Placental epithelial cell (primary cell): Measurements from ENCODE around the gene USP17L5. TPM values are rescaled to one million over a fixed set of nuclear protein-coding genes. Genes with fewer than 3 reads are reported as not detected.

Source experiments
- total RNA-seq: library from RNA; depleted of rRNA; stranded (reverse); fragments of >200 nt; gene quantifications from 2 replicates; pipeline ENCODE4 v1.2.3, GENCODE V29; 2012

Gene USP17L5, protein sequence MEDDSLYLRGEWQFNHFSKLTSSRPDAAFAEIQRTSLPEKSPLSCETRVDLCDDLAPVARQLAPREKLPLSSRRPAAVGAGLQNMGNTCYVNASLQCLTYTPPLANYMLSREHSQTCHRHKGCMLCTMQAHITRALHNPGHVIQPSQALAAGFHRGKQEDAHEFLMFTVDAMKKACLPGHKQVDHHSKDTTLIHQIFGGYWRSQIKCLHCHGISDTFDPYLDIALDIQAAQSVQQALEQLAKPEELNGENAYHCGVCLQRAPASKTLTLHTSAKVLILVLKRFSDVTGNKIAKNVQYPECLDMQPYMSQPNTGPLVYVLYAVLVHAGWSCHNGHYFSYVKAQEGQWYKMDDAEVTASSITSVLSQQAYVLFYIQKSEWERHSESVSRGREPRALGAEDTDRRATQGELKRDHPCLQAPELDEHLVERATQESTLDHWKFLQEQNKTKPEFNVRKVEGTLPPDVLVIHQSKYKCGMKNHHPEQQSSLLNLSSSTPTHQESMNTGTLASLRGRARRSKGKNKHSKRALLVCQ
- not detected in 2 replicates for total RNA-seq

DNA sequence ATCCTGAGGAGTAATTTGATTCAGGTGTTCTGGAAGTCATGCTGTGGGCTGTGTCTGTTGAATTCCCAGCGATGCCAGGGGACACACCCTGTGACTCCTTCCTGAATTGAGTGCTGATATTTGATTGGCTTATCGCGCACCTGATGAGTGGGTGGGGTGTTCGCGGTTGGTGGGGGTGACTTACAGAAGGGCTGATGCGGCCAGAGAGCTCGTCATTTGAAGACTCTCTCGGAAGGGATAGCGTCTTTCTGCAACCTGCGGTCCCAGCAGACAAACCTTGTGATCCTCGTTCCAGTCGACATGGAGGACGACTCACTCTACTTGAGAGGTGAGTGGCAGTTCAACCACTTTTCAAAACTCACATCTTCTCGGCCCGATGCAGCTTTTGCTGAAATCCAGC lies at the start of gene USP17L5:
Gene USP17L5, plus strand, starts transcription at position 301 of the 400 bp plus-strand sequence. Its CDS starts 0 bp downstream, at position 301.

DNA sequence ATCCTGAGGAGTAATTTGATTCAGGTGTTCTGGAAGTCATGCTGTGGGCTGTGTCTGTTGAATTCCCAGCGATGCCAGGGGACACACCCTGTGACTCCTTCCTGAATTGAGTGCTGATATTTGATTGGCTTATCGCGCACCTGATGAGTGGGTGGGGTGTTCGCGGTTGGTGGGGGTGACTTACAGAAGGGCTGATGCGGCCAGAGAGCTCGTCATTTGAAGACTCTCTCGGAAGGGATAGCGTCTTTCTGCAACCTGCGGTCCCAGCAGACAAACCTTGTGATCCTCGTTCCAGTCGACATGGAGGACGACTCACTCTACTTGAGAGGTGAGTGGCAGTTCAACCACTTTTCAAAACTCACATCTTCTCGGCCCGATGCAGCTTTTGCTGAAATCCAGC lies 14.3 kb upstream of the USP17L5 start, which contains the start of gene USP17L24:
Gene USP17L24, plus strand, starts transcription at position 301 of the 400 bp plus-strand sequence. Its CDS starts 0 bp downstream, at position 301.

DNA sequence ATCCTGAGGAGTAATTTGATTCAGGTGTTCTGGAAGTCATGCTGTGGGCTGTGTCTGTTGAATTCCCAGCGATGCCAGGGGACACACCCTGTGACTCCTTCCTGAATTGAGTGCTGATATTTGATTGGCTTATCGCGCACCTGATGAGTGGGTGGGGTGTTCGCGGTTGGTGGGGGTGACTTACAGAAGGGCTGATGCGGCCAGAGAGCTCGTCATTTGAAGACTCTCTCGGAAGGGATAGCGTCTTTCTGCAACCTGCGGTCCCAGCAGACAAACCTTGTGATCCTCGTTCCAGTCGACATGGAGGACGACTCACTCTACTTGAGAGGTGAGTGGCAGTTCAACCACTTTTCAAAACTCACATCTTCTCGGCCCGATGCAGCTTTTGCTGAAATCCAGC lies 9.6 kb upstream of the USP17L5 start, which contains the start of gene USP17L25:
Gene USP17L25, plus strand, starts transcription at position 301 of the 400 bp plus-strand sequence. Its CDS starts 0 bp downstream, at position 301.

DNA sequence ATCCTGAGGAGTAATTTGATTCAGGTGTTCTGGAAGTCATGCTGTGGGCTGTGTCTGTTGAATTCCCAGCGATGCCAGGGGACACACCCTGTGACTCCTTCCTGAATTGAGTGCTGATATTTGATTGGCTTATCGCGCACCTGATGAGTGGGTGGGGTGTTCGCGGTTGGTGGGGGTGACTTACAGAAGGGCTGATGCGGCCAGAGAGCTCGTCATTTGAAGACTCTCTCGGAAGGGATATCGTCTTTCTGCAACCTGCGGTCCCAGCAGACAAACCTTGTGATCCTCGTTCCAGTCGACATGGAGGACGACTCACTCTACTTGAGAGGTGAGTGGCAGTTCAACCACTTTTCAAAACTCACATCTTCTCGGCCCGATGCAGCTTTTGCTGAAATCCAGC lies 4.8 kb upstream of the USP17L5 start, which contains the start of gene USP17L26:
Gene USP17L26, plus strand, starts transcription at position 301 of the 400 bp plus-strand sequence. Its CDS starts 0 bp downstream, at position 301.

DNA sequence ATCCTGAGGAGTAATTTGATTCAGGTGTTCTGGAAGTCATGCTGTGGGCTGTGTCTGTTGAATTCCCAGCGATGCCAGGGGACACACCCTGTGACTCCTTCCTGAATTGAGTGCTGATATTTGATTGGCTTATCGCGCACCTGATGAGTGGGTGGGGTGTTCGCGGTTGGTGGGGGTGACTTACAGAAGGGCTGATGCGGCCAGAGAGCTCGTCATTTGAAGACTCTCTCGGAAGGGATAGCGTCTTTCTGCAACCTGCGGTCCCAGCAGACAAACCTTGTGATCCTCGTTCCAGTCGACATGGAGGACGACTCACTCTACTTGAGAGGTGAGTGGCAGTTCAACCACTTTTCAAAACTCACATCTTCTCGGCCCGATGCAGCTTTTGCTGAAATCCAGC lies 4.6 kb downstream of the USP17L5 start, which contains the start of gene USP17L27:
Gene USP17L27, plus strand, starts transcription at position 301 of the 400 bp plus-strand sequence. Its CDS starts 0 bp downstream, at position 301.

DNA sequence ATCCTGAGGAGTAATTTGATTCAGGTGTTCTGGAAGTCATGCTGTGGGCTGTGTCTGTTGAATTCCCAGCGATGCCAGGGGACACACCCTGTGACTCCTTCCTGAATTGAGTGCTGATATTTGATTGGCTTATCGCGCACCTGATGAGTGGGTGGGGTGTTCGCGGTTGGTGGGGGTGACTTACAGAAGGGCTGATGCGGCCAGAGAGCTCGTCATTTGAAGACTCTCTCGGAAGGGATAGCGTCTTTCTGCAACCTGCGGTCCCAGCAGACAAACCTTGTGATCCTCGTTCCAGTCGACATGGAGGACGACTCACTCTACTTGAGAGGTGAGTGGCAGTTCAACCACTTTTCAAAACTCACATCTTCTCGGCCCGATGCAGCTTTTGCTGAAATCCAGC lies 9.4 kb downstream of the USP17L5 start, which contains the start of gene USP17L28:
Gene USP17L28, plus strand, starts transcription at position 301 of the 400 bp plus-strand sequence. Its CDS starts 0 bp downstream, at position 301.

DNA sequence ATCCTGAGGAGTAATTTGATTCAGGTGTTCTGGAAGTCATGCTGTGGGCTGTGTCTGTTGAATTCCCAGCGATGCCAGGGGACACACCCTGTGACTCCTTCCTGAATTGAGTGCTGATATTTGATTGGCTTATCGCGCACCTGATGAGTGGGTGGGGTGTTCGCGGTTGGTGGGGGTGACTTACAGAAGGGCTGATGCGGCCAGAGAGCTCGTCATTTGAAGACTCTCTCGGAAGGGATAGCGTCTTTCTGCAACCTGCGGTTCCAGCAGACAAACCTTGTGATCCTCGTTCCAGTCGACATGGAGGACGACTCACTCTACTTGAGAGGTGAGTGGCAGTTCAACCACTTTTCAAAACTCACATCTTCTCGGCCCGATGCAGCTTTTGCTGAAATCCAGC lies 14.1 kb downstream of the USP17L5 start, which contains the start of gene USP17L29:
Gene USP17L29, plus strand, starts transcription at position 301 of the 400 bp plus-strand sequence. Its CDS starts 0 bp downstream, at position 301.

DNA sequence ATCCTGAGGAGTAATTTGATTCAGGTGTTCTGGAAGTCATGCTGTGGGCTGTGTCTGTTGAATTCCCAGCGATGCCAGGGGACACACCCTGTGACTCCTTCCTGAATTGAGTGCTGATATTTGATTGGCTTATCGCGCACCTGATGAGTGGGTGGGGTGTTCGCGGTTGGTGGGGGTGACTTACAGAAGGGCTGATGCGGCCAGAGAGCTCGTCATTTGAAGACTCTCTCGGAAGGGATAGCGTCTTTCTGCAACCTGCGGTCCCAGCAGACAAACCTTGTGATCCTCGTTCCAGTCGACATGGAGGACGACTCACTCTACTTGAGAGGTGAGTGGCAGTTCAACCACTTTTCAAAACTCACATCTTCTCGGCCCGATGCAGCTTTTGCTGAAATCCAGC lies 23.6 kb downstream of the USP17L5 start, which contains the start of gene USP17L30:
Gene USP17L30, plus strand, starts transcription at position 301 of the 400 bp plus-strand sequence. Its CDS starts 0 bp downstream, at position 301.

Other genes with a start within 250 kb of the USP17L5 start
- gene FAM90A26, start 169.0 kb upstream of the USP17L5 start, total RNA-seq = not detected in 2 replicates
- gene USP17L10, start 128.7 kb upstream of the USP17L5 start, total RNA-seq = not detected in 2 replicates
- not detected in 2 replicates for gene USP17L11, start 124.0 kb upstream of the USP17L5 start, total RNA-seq
- not detected in 2 replicates for gene USP17L12, start 119.3 kb upstream of the USP17L5 start, total RNA-seq
- not detected in 2 replicates for gene USP17L13, start 114.5 kb upstream of the USP17L5 start, total RNA-seq
- gene USP17L15, start 105.0 kb upstream of the USP17L5 start, total RNA-seq = not detected in 2 replicates
- not detected in 2 replicates for gene USP17L17, start 95.5 kb upstream of the USP17L5 start, total RNA-seq
- not detected in 2 replicates for gene USP17L18, start 90.8 kb upstream of the USP17L5 start, total RNA-seq
- gene USP17L19, start 86.0 kb upstream of the USP17L5 start, total RNA-seq = not detected in 2 replicates
- not detected in 2 replicates for gene USP17L20, start 81.3 kb upstream of the USP17L5 start, total RNA-seq
- gene USP17L21, start 76.5 kb upstream of the USP17L5 start, total RNA-seq = not detected in 2 replicates
- gene USP17L22, start 71.8 kb upstream of the USP17L5 start, total RNA-seq = not detected in 2 replicates
- not detected in 2 replicates for gene USP17L24, start 14.2 kb upstream of the USP17L5 start, total RNA-seq
- gene USP17L25, start 9.5 kb upstream of the USP17L5 start, total RNA-seq = not detected in 2 replicates
- not detected in 2 replicates for gene USP17L26, start 4.7 kb upstream of the USP17L5 start, total RNA-seq
- gene USP17L27, start 4.7 kb downstream of the USP17L5 start, total RNA-seq = not detected in 2 replicates
- gene USP17L28, start 9.5 kb downstream of the USP17L5 start, total RNA-seq = not detected in 2 replicates
- gene USP17L29, start 14.2 kb downstream of the USP17L5 start, total RNA-seq = not detected in 2 replicates
- gene USP17L30, start 23.7 kb downstream of the USP17L5 start, total RNA-seq = not detected in 2 replicates
- gene DEFB131A, start 105.0 kb downstream of the USP17L5 start, total RNA-seq = not detected in 2 replicates